H1 (cell line): Measurements from ENCODE around the gene PCYT2. TPM values are rescaled to one million over a fixed set of nuclear protein-coding genes. Genes with fewer than 3 reads are reported as not detected.

ENCODE experiments used
- HDAC2 ChIP-seq, 2 experiments: fragments of 300-600 bp in 1 of 2; sonication (generic) in 1 of 2; IDR thresholded peaks; 2 replicates each; pipeline ENCODE4 v1.6.1; 2011 to 2012; ENCODE audit warnings: low read depth in 2 of 2, low read length in 2 of 2, mild to moderate bottlenecking in 2 of 2, moderate library complexity in 2 of 2, borderline replicate concordance in 1 of 2, inconsistent platforms in 1 of 2
- RNF2 ChIP-seq: fragments of 200-900, 300-1000 bp; sonication (generic); IDR thresholded peaks from 2 replicates; pipeline ENCODE4 v1.7.1; 2016; ENCODE audit warnings: borderline replicate concordance, low read depth, mild to moderate bottlenecking, antibody characterized with exemption, low read length; ENCODE audit not compliant: poor library complexity, severe bottlenecking; ENCODE audit errors: missing control alignments
- RXRA ChIP-seq: IDR thresholded peaks from 2 replicates; pipeline ENCODE4 v1.6.1; 2011; ENCODE audit warnings: low read depth, mild to moderate bottlenecking, low read length, moderate library complexity; ENCODE audit not compliant: insufficient read depth
- SIRT6 ChIP-seq: IDR thresholded peaks from one replicate; pipeline ENCODE4 v1.7.1; 2012; ENCODE audit warnings: low read length, inconsistent platforms
- SIX5 ChIP-seq: IDR thresholded peaks from 2 replicates; pipeline ENCODE4 v1.6.1; 2011; ENCODE audit warnings: mild to moderate bottlenecking, low read depth, low read length
- polyA plus RNA-seq, 7 experiments: library from polyadenylated mRNA; depleted of rRNA in 3 of 7; stranded (reverse) in 5 of 7; unstranded in 2 of 7; fragments of >200 nt in 5 of 7; fragments of 200-250 nt in 2 of 7; gene quantifications; 1 replicate in 5 of 7; 2 replicates in 1 of 7; 4 replicates in 1 of 7; pipeline versions ENCODE4 v1.2.1 to v1.2.3, GENCODE V29; 2011 to 2013; ENCODE audit warnings: missing spikeins in 2 of 7, mixed read lengths in 2 of 7
- total RNA-seq: library from RNA; stranded (reverse); fragmentation: NEBNext Ultra II Directional; extraction: Animal tissue kit (Norgen Biotek cat#: 25700); gene quantifications from 2 replicates; pipeline ENCODE4 v1.2.1, GENCODE V29; 2021

The PCYT2 gene
- total and polyA plus RNA-seq, 2 of the 8 experiments (the other 6 are each of a cell fraction or from before 2014, with no cell fraction given) = 29.9 to 31.3 TPM

GRCh38 chr17:81950501-81950900 lies 39.3 kb upstream of the PCYT2 start (continued):
- TF ChIP-seq SIX5 (no peak), RXRA (no peak), HDAC2 (IDR thresholded peaks at IDR 0.05; ENCODE audit: borderline replicate concordance in 1 of 2, low read depth in 2 of 2, low read length in 2 of 2) (no peak), SIRT6 (no peak), RNF2 (no peak)
